Measurements from ENCODE around the gene GAGE13. TPM values are rescaled to one million over a fixed set of nuclear protein-coding genes. Genes with fewer than 3 reads are reported as not detected.
"Not testable (repeated sequence)": the region's sequence is repeated elsewhere in the genome, so short reads cannot be mapped to it uniquely, and the experiment has no call there.

The GAGE13 gene
- total RNA-seq, 8 experiments from 2014 or later = not detected

GRCh38 chrX:49308604-49309269 is 22.6 kb upstream of the GAGE13 start:
- 0 to 82% (median 43%) methylated on average over 2 to 7 of the region's 15 CpGs; no CpG with 5 or more reads in 6 of the 10 experiments for WGBS, 10 experiments
- in situ Hi-C loops (cut with MboI; ENCODE audit: low pct_unique_long_range_greater_than_20kb in 2 of 9, low sequenced_read_pairs in 9 of 9, unreplicated experiment in 9 of 9) = no loop called here
- H3K27ac ChIP-seq = no peak overlapping the region
- peaks cover 0 to 4% of the 10 kb centered on the region in 2 donors for H3K4me1 ChIP-seq (replicated peaks in 1 of 2)
- no peak overlapping the region for H3K4me3 ChIP-seq
- ATAC-seq (replicated peaks in 6 of 8) = peak in 3 of 8 experiments; percentile 22 to 84 (median 82)

- WGBS, 10 experiments = 0 to 24% methylated on average over 1 to 8 of the region's 8 CpGs; no CpG with 5 or more reads in 8 of the 10 experiments
- Histone ChIP-seq H3K4me1 (replicated peaks in 1 of 2) (peaks cover 0 to 4% of the 10 kb centered on the region in 2 donors), H3K27ac (no peak overlapping the region), H3K4me3 (no peak overlapping the region)
- in situ Hi-C loops (cut with MboI; ENCODE audit: low pct_unique_long_range_greater_than_20kb in 2 of 9, low sequenced_read_pairs in 9 of 9, unreplicated experiment in 9 of 9) = no loop called here
- ATAC-seq (replicated peaks in 6 of 8) = peak in 2 of 8 experiments; percentile 63 to 76
Measured at GRCh38 chrX:49309401-49309981, 21.9 kb upstream of the GAGE13 start.

- H3K4me1 ChIP-seq (replicated peaks in 1 of 2) = peaks cover 0 to 4% of the 10 kb centered on the region in 2 donors
- in situ Hi-C loops (cut with MboI; ENCODE audit: low pct_unique_long_range_greater_than_20kb in 2 of 9, low sequenced_read_pairs in 9 of 9, unreplicated experiment in 9 of 9) = no loop called here
- no peak overlapping the region for H3K27ac ChIP-seq
- no peak overlapping the region for H3K4me3 ChIP-seq
- no peak for ATAC-seq (replicated peaks in 6 of 8)
- WGBS, 10 experiments = 40 to 70% (median 60%) methylated on average over 1 to 18 of the region's 18 CpGs; no CpG with 5 or more reads in 7 of the 10 experiments
Measured at GRCh38 chrX:49310371-49310770, 21.0 kb upstream of the GAGE13 start.

- Histone ChIP-seq H3K27ac (no peak overlapping the region), H3K4me3 (no peak overlapping the region), H3K4me1 (replicated peaks in 1 of 2) (peaks cover 0 to 4% of the 10 kb centered on the region in 2 donors)
- ATAC-seq (replicated peaks in 6 of 8) = no peak
- in situ Hi-C loops (cut with MboI; ENCODE audit: low pct_unique_long_range_greater_than_20kb in 2 of 9, low sequenced_read_pairs in 9 of 9, unreplicated experiment in 9 of 9) = no loop called here
- 0 to 100% (median 44%) methylated on average over 1 to 2 of the region's 2 CpGs; no CpG with 5 or more reads in 6 of the 10 experiments for WGBS, 10 experiments
Measured at GRCh38 chrX:49312176-49312575, 19.2 kb upstream of the GAGE13 start.

GRCh38 chrX:49316085-49316484 is 15.3 kb upstream of the GAGE13 start:
- WGBS, 10 experiments = 0 to 93% (median 44%) methylated on average over 2 to 4 of the region's 4 CpGs; no CpG with 5 or more reads in 5 of the 10 experiments
- Histone ChIP-seq H3K27ac (no peak overlapping the region), H3K4me3 (no peak overlapping the region)

GRCh38 chrX:49321737-49322136 is 9.6 kb upstream of the GAGE13 start, which contains the start of gene GAGE12J:
Gene GAGE12J, plus strand, starts transcription at chrX:49322037. Its CDS starts 1,157 bp downstream, at chrX:49323194.
- WGBS, 10 experiments = no CpG with 5 or more reads among the region's 16 CpGs
- H3K4me1 ChIP-seq (replicated peaks in 1 of 2); in situ Hi-C loops (cut with MboI; ENCODE audit: low pct_unique_long_range_greater_than_20kb in 2 of 9, low sequenced_read_pairs in 9 of 9, unreplicated experiment in 9 of 9); ATAC-seq (replicated peaks in 6 of 8); H3K27ac ChIP-seq; H3K4me3 ChIP-seq: not testable (repeated sequence)

More at GRCh38 chrX:49316085-49316484, 15.3 kb upstream of the GAGE13 start:
- no peaks in the 10 kb centered on the region for H3K4me1 ChIP-seq (replicated peaks in 1 of 2)
- no peak for ATAC-seq (replicated peaks in 6 of 8)
- in situ Hi-C loops (cut with MboI; ENCODE audit: low pct_unique_long_range_greater_than_20kb in 2 of 9, low sequenced_read_pairs in 9 of 9, unreplicated experiment in 9 of 9) = no loop called here

- H3K4me1 ChIP-seq (replicated peaks in 1 of 2); ATAC-seq (replicated peaks in 6 of 8); H3K27ac ChIP-seq; in situ Hi-C loops (cut with MboI; ENCODE audit: low pct_unique_long_range_greater_than_20kb in 2 of 9, low sequenced_read_pairs in 9 of 9, unreplicated experiment in 9 of 9); H3K4me3 ChIP-seq: not testable (repeated sequence)
- no CpG with 5 or more reads among the region's 27 CpGs for WGBS, 10 experiments
Measured at GRCh38 chrX:49322266-49322665, 9.1 kb upstream of the GAGE13 start.

GRCh38 chrX:49323735-49324134 is 7.6 kb upstream of the GAGE13 start:
- ATAC-seq (replicated peaks in 6 of 8); H3K4me1 ChIP-seq (replicated peaks in 1 of 2); in situ Hi-C loops (cut with MboI; ENCODE audit: low pct_unique_long_range_greater_than_20kb in 2 of 9, low sequenced_read_pairs in 9 of 9, unreplicated experiment in 9 of 9); H3K27ac ChIP-seq; H3K4me3 ChIP-seq: not testable (repeated sequence)
- WGBS, 10 experiments = no CpG with 5 or more reads among the region's 7 CpGs

GRCh38 chrX:49330421-49330820 is 961 bp upstream of the GAGE13 start:
- H3K4me3 ChIP-seq; H3K4me1 ChIP-seq (replicated peaks in 1 of 2); H3K27ac ChIP-seq; in situ Hi-C loops (cut with MboI; ENCODE audit: low pct_unique_long_range_greater_than_20kb in 2 of 9, low sequenced_read_pairs in 9 of 9, unreplicated experiment in 9 of 9); ATAC-seq (replicated peaks in 6 of 8): not testable (repeated sequence)
- WGBS, 10 experiments = 100% methylated on average over 1 of the region's 11 CpGs; no CpG with 5 or more reads in 9 of the 10 experiments

GRCh38 chrX:49331841-49332240 is 459 bp downstream of the GAGE13 start:
- WGBS, 10 experiments = no CpG with 5 or more reads among the region's 26 CpGs
- H3K4me3 ChIP-seq; H3K27ac ChIP-seq; ATAC-seq (replicated peaks in 6 of 8); in situ Hi-C loops (cut with MboI; ENCODE audit: low pct_unique_long_range_greater_than_20kb in 2 of 9, low sequenced_read_pairs in 9 of 9, unreplicated experiment in 9 of 9); H3K4me1 ChIP-seq (replicated peaks in 1 of 2): not testable (repeated sequence)

- ATAC-seq (replicated peaks in 6 of 8); in situ Hi-C loops (cut with MboI; ENCODE audit: low pct_unique_long_range_greater_than_20kb in 2 of 9, low sequenced_read_pairs in 9 of 9, unreplicated experiment in 9 of 9); H3K27ac ChIP-seq; H3K4me1 ChIP-seq (replicated peaks in 1 of 2); H3K4me3 ChIP-seq: not testable (repeated sequence)
- no CpG with 5 or more reads among the region's 24 CpGs for WGBS, 10 experiments
Measured at GRCh38 chrX:49341449-49341848, 10.1 kb downstream of the GAGE13 start.

- ATAC-seq (replicated peaks in 6 of 8); in situ Hi-C loops (cut with MboI; ENCODE audit: low pct_unique_long_range_greater_than_20kb in 2 of 9, low sequenced_read_pairs in 9 of 9, unreplicated experiment in 9 of 9); H3K4me3 ChIP-seq; H3K27ac ChIP-seq; H3K4me1 ChIP-seq (replicated peaks in 1 of 2): not testable (repeated sequence)
- no CpG with 5 or more reads among the region's 15 CpGs for WGBS, 10 experiments
Measured at GRCh38 chrX:49344496-49345175, 13.3 kb downstream of the GAGE13 start.

GRCh38 chrX:49345402-49345801 is 14.0 kb downstream of the GAGE13 start:
- H3K27ac ChIP-seq; H3K4me1 ChIP-seq (replicated peaks in 1 of 2); ATAC-seq (replicated peaks in 6 of 8); in situ Hi-C loops (cut with MboI; ENCODE audit: low pct_unique_long_range_greater_than_20kb in 2 of 9, low sequenced_read_pairs in 9 of 9, unreplicated experiment in 9 of 9); H3K4me3 ChIP-seq: not testable (repeated sequence)
- no CpG with 5 or more reads among the region's 10 CpGs for WGBS, 10 experiments

Data from motor neuron (in vitro differentiated cells).